ENCODE data around the gene AK1. TPM values are rescaled to one million over a fixed set of nuclear protein-coding genes. Genes with fewer than 3 reads are reported as not detected.

The AK1 gene
- polyA plus RNA-seq, 1 of the 3 experiments (the other 2 are of a cell fraction): 125 TPM

- TF ChIP-seq CTCF (IDR thresholded peaks at IDR 0.05) (no peak), NFIC (IDR thresholded peaks at IDR 0.05; ENCODE audit: borderline replicate concordance) (no peak), USF2 (IDR thresholded peaks at IDR 0.05; ENCODE audit: borderline replicate concordance, low read depth, low read length) (no peak), MAX (IDR thresholded peaks at IDR 0.05; ENCODE audit: low read depth) (no peak)
Observed at GRCh38 chr9:127887792-127888191, 10.3 kb upstream of the AK1 start (continued).

- H4K20me1 ChIP-seq (ENCODE audit: insufficient read depth): no peaks in the 10 kb centered on the region
- peaks cover 12 to 15% of the 10 kb centered on the region in 2 experiments; a peak in 2 of 4 replicates for H3K4me1 ChIP-seq (ENCODE audit: control insufficient read depth in 1 of 2, insufficient read depth in 2 of 2, low read depth in 1 of 2, low read length in 1 of 2)
- CTCF ChIA-PET: interaction anchor here (1.1 to 2.0 kb wide), 2 partner anchors 10 to 17 kb away, joined by 3 to 5 read pairs; no protein-coding TSS in a partner anchor
- no peak overlapping the region for H2AFZ ChIP-seq (ENCODE audit: low read depth)
- H3K36me3 ChIP-seq (replicated peaks in 1 of 2; ENCODE audit: control insufficient read depth in 1 of 2, insufficient read depth in 2 of 2, low read length in 1 of 2): peaks cover 19 to 40% of the 10 kb centered on the region in 2 experiments
- 96% methylated on average over 14 of the region's 18 CpGs for WGBS (ENCODE audit: low lambda C conversion rate)
- no peaks in the 10 kb centered on the region for H3K27me3 ChIP-seq (ENCODE audit: insufficient read depth)
- H3K79me2 ChIP-seq (ENCODE audit: insufficient read depth): no peaks in the 10 kb centered on the region
- no peak overlapping the region for H3K9ac ChIP-seq
- peaks cover 7% of the 10 kb centered on the region for H3F3A ChIP-seq (replicated peaks; ENCODE audit: insufficient read depth)
- DNase-seq: peak; percentile 69
- no peak overlapping the region for H3K4me3 ChIP-seq (ENCODE audit: low read depth in 2 of 2, low read length in 1 of 2)
- no peak overlapping the region for H3K27ac ChIP-seq (ENCODE audit: low read depth in 2 of 2, low read length in 1 of 2)
- H3K4me2 ChIP-seq: no peak overlapping the region
- H3K9me2 ChIP-seq: no peaks in the 10 kb centered on the region
- POLR2A ChIA-PET: no interaction called here
- TF ChIP-seq EP300 (IDR thresholded peaks at IDR 0.05; ENCODE audit: borderline replicate concordance in 1 of 2, low read depth in 1 of 2, low read length in 1 of 2): no peak
- TF ChIP-seq SMC3 (IDR thresholded peaks at IDR 0.05; ENCODE audit: low read depth, low read length): no peak
- TF ChIP-seq IRF3 (IDR thresholded peaks at IDR 0.05; ENCODE audit: low read depth, low read length): peak; percentile 32; the same call in 1 of the 2 replicates
- TF ChIP-seq USF1 (IDR thresholded peaks at IDR 0.05; ENCODE audit: borderline replicate concordance, low read depth): no peak
- TF ChIP-seq MXI1 (IDR thresholded peaks at IDR 0.05; ENCODE audit: low read depth, low read length): no peak
- no peak for TF ChIP-seq FOXJ3 (CRISPR knock-in tag; IDR thresholded peaks at IDR 0.05)
- no peak for TF ChIP-seq CTCF (IDR thresholded peaks at IDR 0.05)
- TF ChIP-seq MAX (IDR thresholded peaks at IDR 0.05; ENCODE audit: low read depth): no peak
- H3K9me3 ChIP-seq: no peaks in the 10 kb centered on the region
Observed at GRCh38 chr9:127886401-127886972, 9.0 kb upstream of the AK1 start.
